GM18867 (cell line): Measurements from ENCODE around the gene DISP2.

Source experiments
- ATAC-seq: cut with Tn5 transposase; IDR thresholded peaks from one replicate; pipeline ENCODE4 v1.9.1; 2021; ENCODE audit warnings: mild to moderate bottlenecking, moderate library complexity; ENCODE audit not compliant: unreplicated experiment

Gene DISP2

GRCh38 chr15:40357723-40358470 lies at the start of gene DISP2:
Gene DISP2 (plus strand): TSS chr15:40358219. CDS start chr15:40358322, 103 bp downstream.
- ATAC-seq, result peak; percentile 80

GRCh38 chr15:40309344-40309862 lies 48.6 kb upstream of the DISP2 start:
- ATAC-seq, result no peak

- no peak for ATAC-seq
Measured at GRCh38 chr15:40310001-40310959, 47.7 kb upstream of the DISP2 start.

- ATAC-seq, result no peak
Measured at GRCh38 chr15:40310993-40311392, 47.0 kb upstream of the DISP2 start.

- ATAC-seq, result no peak
Measured at GRCh38 chr15:40312370-40313158, 45.5 kb upstream of the DISP2 start.

GRCh38 chr15:40313531-40314398 lies 44.3 kb upstream of the DISP2 start:
- ATAC-seq, result no peak

GRCh38 chr15:40314723-40315276 lies 43.2 kb upstream of the DISP2 start:
- no peak for ATAC-seq

GRCh38 chr15:40316931-40317330 lies 41.1 kb upstream of the DISP2 start:
- no peak for ATAC-seq

- no peak for ATAC-seq
Measured at GRCh38 chr15:40317580-40317979, 40.4 kb upstream of the DISP2 start.

GRCh38 chr15:40320409-40320808 lies 37.6 kb upstream of the DISP2 start:
- ATAC-seq, result no peak

GRCh38 chr15:40320931-40321371 lies 37.1 kb upstream of the DISP2 start:
- no peak for ATAC-seq

GRCh38 chr15:40322531-40323238 lies 35.3 kb upstream of the DISP2 start:
- ATAC-seq, result no peak

- ATAC-seq, result peak; percentile 91
Measured at GRCh38 chr15:40323239-40323952, 34.6 kb upstream of the DISP2 start, which contains the start of gene INAFM2. Gene INAFM2 (plus strand): TSS chr15:40323692. CDS start chr15:40324056, 364 bp downstream.

GRCh38 chr15:40323953-40324937 lies 33.8 kb upstream of the DISP2 start:
- ATAC-seq, result peak; percentile 9

GRCh38 chr15:40325188-40325587 lies 32.8 kb upstream of the DISP2 start:
- ATAC-seq, result no peak

GRCh38 chr15:40325700-40326099 lies 32.3 kb upstream of the DISP2 start:
- no peak for ATAC-seq

GRCh38 chr15:40327457-40327856 lies 30.6 kb upstream of the DISP2 start:
- no peak for ATAC-seq
